H1 (cell line): ENCODE data around the gene CPNE5. TPM values are rescaled to one million over a fixed set of nuclear protein-coding genes. Genes with fewer than 3 reads are reported as not detected.

ENCODE experiments used
- CTCF ChIA-PET: fragments of 300-600 bp; sonication (Branson Sonifier 250); formaldehyde crosslinking; loops from one replicate; lab custom pipeline; 2021; ENCODE audit not compliant: partially characterized antibody; lab: Charles Lee
- POLR2A ChIA-PET: fragments of 300-600 bp; sonication (Branson Sonifier 250); formaldehyde crosslinking; loops from one replicate; lab custom pipeline; 2021; ENCODE audit warnings: inconsistent platforms; ENCODE audit not compliant: partially characterized antibody; lab: Charles Lee
- DNase-seq, 2 experiments: peaks; one replicate each; pipeline versions ENCODE4 v3.0.0 to v3.0.0-alpha.2; 2010 to 2022; ENCODE audit warnings: low spot score in 2 of 2, low read depth in 1 of 2, mixed read lengths in 1 of 2
- FAIRE-seq: peaks from 2 replicates; lab custom pipeline; 2011; peaks lifted over from hg19 to GRCh38; lab: Jason Lieb, UNC
- H2AFZ ChIP-seq: 2 replicates; pipeline ENCODE4 v1.8.1; 2012; ENCODE audit warnings: low read length, inconsistent platforms
- H2AK5ac ChIP-seq: 2 replicates; pipeline ENCODE4 v1.6.1; 2013; ENCODE audit warnings: low read depth, low read length
- H2BK120ac ChIP-seq: replicated peaks from 2 replicates; pipeline ENCODE3; 2013; ENCODE audit warnings: low read depth, low read length, inconsistent platforms
- H2BK12ac ChIP-seq: 2 replicates; pipeline ENCODE4 v1.6.1; 2013; ENCODE audit warnings: low read depth, low read length
- H2BK15ac ChIP-seq: 2 replicates; pipeline ENCODE4 v1.6.1; 2013; ENCODE audit warnings: low read length
- H2BK20ac ChIP-seq: 2 replicates; pipeline ENCODE4 v1.6.1; 2013; ENCODE audit warnings: low read length
- H2BK5ac ChIP-seq: 2 replicates; pipeline ENCODE4 v1.6.1; 2013; ENCODE audit warnings: low read depth, low read length
- H3K14ac ChIP-seq: 2 replicates; pipeline ENCODE4 v1.6.1; 2013; ENCODE audit warnings: inconsistent platforms; ENCODE audit not compliant: insufficient read length
- H3K18ac ChIP-seq: 2 replicates; pipeline ENCODE4 v1.6.1; 2013; ENCODE audit warnings: low read length; ENCODE audit errors: extremely low read depth
- H3K23ac ChIP-seq: 2 replicates; pipeline ENCODE4 v1.6.1; 2013; ENCODE audit warnings: inconsistent platforms; ENCODE audit not compliant: insufficient read length
- H3K23me2 ChIP-seq: 2 replicates; pipeline ENCODE4 v1.6.1; 2013; ENCODE audit warnings: low read depth, low read length
- H3K27ac ChIP-seq: 2 replicates; pipeline ENCODE4 v1.6.1; 2011; ENCODE audit warnings: low read depth, low read length, inconsistent platforms
- H3K27me3 ChIP-seq, 4 experiments: replicated peaks in 1 of 4; 1 replicate in 1 of 4; 2 replicates in 3 of 4; pipeline versions ENCODE4 v1.6.1 to v1.8.1; 2011 to 2013; ENCODE audit warnings: low read length in 3 of 4, mild to moderate bottlenecking in 3 of 4, inconsistent platforms in 2 of 4, mixed read lengths in 2 of 4, moderate library complexity in 1 of 4; ENCODE audit not compliant: control insufficient read depth in 3 of 4, insufficient read depth in 3 of 4; ENCODE audit errors: extremely low read depth in 1 of 4
- H3K36me3 ChIP-seq, 4 experiments: 2 replicates each; pipeline versions ENCODE4 v1.6.1 to v1.8.1; 2011 to 2013; ENCODE audit warnings: mild to moderate bottlenecking in 4 of 4, low read length in 3 of 4, moderate library complexity in 2 of 4, control low read depth in 1 of 4, inconsistent platforms in 1 of 4; ENCODE audit not compliant: insufficient read depth in 4 of 4, control insufficient read depth in 2 of 4
- H3K4ac ChIP-seq: replicated peaks from 2 replicates; pipeline ENCODE3; 2013; ENCODE audit warnings: low read length, low read depth, mixed read lengths, inconsistent platforms; ENCODE audit not compliant: insufficient read length
- H3K4me1 ChIP-seq, 4 experiments: replicated peaks in 1 of 4; 1 replicate in 1 of 4; 2 replicates in 3 of 4; pipeline versions ENCODE4 v1.6.1 to v1.8.1; 2011 to 2013; ENCODE audit warnings: low read length in 3 of 4, inconsistent platforms in 2 of 4, mixed read lengths in 1 of 4; ENCODE audit not compliant: insufficient read depth in 4 of 4, control insufficient read depth in 3 of 4
- H3K4me2 ChIP-seq, 2 experiments: 2 replicates each; pipeline versions ENCODE4 v1.6.1 to v1.8.1; 2011 to 2013; ENCODE audit warnings: low read depth in 2 of 2, low read length in 2 of 2, control low read depth in 1 of 2, inconsistent platforms in 1 of 2, mild to moderate bottlenecking in 1 of 2; ENCODE audit not compliant: insufficient read depth in 1 of 2
- H3K4me3 ChIP-seq, 4 experiments: fragments of 200-600, 300-600 bp in 1 of 4; sonication (generic), shearing (Covaris generic), sonication (Bioruptor Twin) in 1 of 4; 2 replicates each; pipeline versions ENCODE4 v1.5.1 to v1.8.1; 2011 to 2016; ENCODE audit warnings: low read length in 4 of 4, low read depth in 3 of 4, control low read depth in 2 of 4, inconsistent platforms in 2 of 4, mild to moderate bottlenecking in 2 of 4, mixed read lengths in 1 of 4, moderate library complexity in 1 of 4; ENCODE audit not compliant: insufficient read depth in 2 of 4; ENCODE audit errors: extremely low read depth in 1 of 4
- H3K56ac ChIP-seq: replicated peaks from 2 replicates; pipeline ENCODE3; 2013; ENCODE audit warnings: low read depth, mild to moderate bottlenecking, mixed read lengths, low read length, inconsistent platforms; ENCODE audit not compliant: insufficient read length
- H3K79me1 ChIP-seq: 2 replicates; pipeline ENCODE4 v1.6.1; 2013; ENCODE audit warnings: low read depth, low read length, control low read depth
- H3K79me2 ChIP-seq, 2 experiments: 2 replicates each; pipeline versions ENCODE4 v1.6.1 to v1.8.1; 2012 to 2013; ENCODE audit warnings: low read length in 2 of 2, mild to moderate bottlenecking in 2 of 2, inconsistent platforms in 1 of 2; ENCODE audit not compliant: insufficient read depth in 2 of 2, control insufficient read depth in 1 of 2
- H3K9ac ChIP-seq, 4 experiments: replicated peaks in 1 of 4; 1 replicate in 1 of 4; 2 replicates in 3 of 4; pipeline versions ENCODE4 v1.6.1 to v1.8.1; 2011 to 2013; ENCODE audit warnings: low read depth in 3 of 4, low read length in 3 of 4, control low read depth in 2 of 4, mild to moderate bottlenecking in 2 of 4, moderate library complexity in 2 of 4, inconsistent platforms in 1 of 4; ENCODE audit errors: extremely low read depth in 1 of 4
- H3K9me3 ChIP-seq, 2 experiments: 2 replicates each; pipeline versions ENCODE4 v1.6.1 to v1.8.1; 2012 to 2013; ENCODE audit warnings: mild to moderate bottlenecking in 2 of 2, moderate library complexity in 2 of 2, control low read depth in 1 of 2, inconsistent platforms in 1 of 2, low read depth in 1 of 2, low read length in 1 of 2, mixed read lengths in 1 of 2; ENCODE audit not compliant: insufficient read depth in 2 of 2
- H4K20me1 ChIP-seq, 2 experiments: replicated peaks in 1 of 2; 2 replicates each; pipeline versions ENCODE3 to v1.8.1; 2011 to 2013; ENCODE audit warnings: inconsistent platforms in 2 of 2, low read length in 2 of 2, mild to moderate bottlenecking in 1 of 2; ENCODE audit not compliant: insufficient read depth in 2 of 2, control insufficient read depth in 1 of 2
- H4K5ac ChIP-seq: 2 replicates; pipeline ENCODE4 v1.6.1; 2013; ENCODE audit warnings: low read length, low read depth, mixed read lengths, inconsistent platforms; ENCODE audit not compliant: insufficient read length
- H4K8ac ChIP-seq: 2 replicates; pipeline ENCODE4 v1.8.0; 2013; ENCODE audit warnings: mild to moderate bottlenecking, moderate library complexity, low read length, inconsistent platforms; ENCODE audit not compliant: insufficient read depth; ENCODE audit errors: extremely low read depth
- H4K91ac ChIP-seq: replicated peaks from 2 replicates; pipeline ENCODE3; 2013; ENCODE audit warnings: low read length, mixed read lengths, inconsistent platforms; ENCODE audit not compliant: insufficient read length
- ASH2L ChIP-seq: fragments of 200-600, 300-600 bp; sonication (generic); IDR thresholded peaks from one replicate; pipeline ENCODE4 v1.7.1; 2017; ENCODE audit warnings: low read length
- BCL11A ChIP-seq, 2 experiments: IDR thresholded peaks; one replicate each; pipeline ENCODE4 v1.6.1; 2011; ENCODE audit warnings: low read depth in 2 of 2, low read length in 2 of 2, mild to moderate bottlenecking in 2 of 2
- BRCA1 ChIP-seq: IDR thresholded peaks from 2 replicates; pipeline ENCODE4 v1.6.1; 2012; ENCODE audit warnings: low read depth, low read length, improper control_type of control experiment
- CBX5 ChIP-seq: fragments of 300-800, 300-1000 bp; sonication (generic); IDR thresholded peaks from 2 replicates; pipeline ENCODE4 v1.7.1; 2016; ENCODE audit warnings: antibody characterized with exemption, low read length, low read depth
- CEBPB ChIP-seq: IDR thresholded peaks from 2 replicates; pipeline ENCODE4 v1.6.1; 2012; ENCODE audit warnings: low read depth, low read length
- CHD1 ChIP-seq: IDR thresholded peaks from 2 replicates; pipeline ENCODE4 v1.6.1; 2012; ENCODE audit warnings: low read depth, low read length, improper control_type of control experiment
- RAD21 ChIP-seq, 2 experiments: IDR thresholded peaks in 1 of 2; conservative IDR thresholded peaks in 1 of 2; 2 replicates each; pipeline ENCODE4 v1.6.1; 2011; ENCODE audit warnings: low read depth in 2 of 2, low read length in 2 of 2, improper control_type of control experiment in 1 of 2, inconsistent platforms in 1 of 2, mild to moderate bottlenecking in 1 of 2, moderate library complexity in 1 of 2
- SAP30 ChIP-seq: fragments of 300-600 bp; sonication (generic); IDR thresholded peaks from 2 replicates; pipeline ENCODE4 v1.7.1; 2012; ENCODE audit warnings: low read length, moderate library complexity, mild to moderate bottlenecking, inconsistent platforms; ENCODE audit not compliant: insufficient read depth, insufficient replicate concordance
- SIN3A ChIP-seq, 2 experiments: IDR thresholded peaks in 1 of 2; conservative IDR thresholded peaks in 1 of 2; 2 replicates each; pipeline ENCODE4 v1.6.1; 2011 to 2012; ENCODE audit warnings: low read length in 2 of 2, improper control_type of control experiment in 1 of 2, low read depth in 1 of 2, mild to moderate bottlenecking in 1 of 2
- SIX5 ChIP-seq: IDR thresholded peaks from 2 replicates; pipeline ENCODE4 v1.6.1; 2011; ENCODE audit warnings: mild to moderate bottlenecking, low read depth, low read length
- SP4 ChIP-seq: IDR thresholded peaks from 2 replicates; pipeline ENCODE4 v1.6.1; 2012; ENCODE audit warnings: low read length, inconsistent platforms
- TCF12 ChIP-seq: IDR thresholded peaks from 2 replicates; pipeline ENCODE4 v1.6.1; 2011; ENCODE audit warnings: low read depth, mild to moderate bottlenecking, low read length
- YY1 ChIP-seq: IDR thresholded peaks from 2 replicates; pipeline ENCODE4 v1.6.1; 2011; ENCODE audit warnings: low read depth, mild to moderate bottlenecking, low read length
- ZNF274 ChIP-seq: IDR thresholded peaks from 2 replicates; pipeline ENCODE4 v1.7.0; 2012; ENCODE audit warnings: low read length, borderline replicate concordance; ENCODE audit errors: extremely low read depth
- WGBS, 2 experiments: shearing (Covaris generic) in 1 of 2; methylation state at CpG; one replicate each; pipeline versions ENCODE4 v1.1.6 to v1.1.7; 2013 to 2015; ENCODE audit warnings: low lambda C conversion rate in 2 of 2, mixed read lengths in 2 of 2, inconsistent platforms in 1 of 2, low coverage in 1 of 2, missing lambda C conversion rate in 1 of 2; ENCODE audit not compliant: insufficient replicate concordance in 2 of 2, insufficient coverage in 1 of 2, insufficient read length in 1 of 2; ENCODE audit errors: extremely low coverage in 1 of 2, missing lambda C conversion rate in 1 of 2; 5-methylcytosine and 5-hydroxymethylcytosine counted together
- polyA plus RNA-seq, 7 experiments: library from polyadenylated mRNA; depleted of rRNA in 3 of 7; stranded (reverse) in 5 of 7; unstranded in 2 of 7; fragments of >200 nt in 5 of 7; fragments of 200-250 nt in 2 of 7; gene quantifications; 1 replicate in 5 of 7; 2 replicates in 1 of 7; 4 replicates in 1 of 7; pipeline versions ENCODE4 v1.2.1 to v1.2.3, GENCODE V29; 2011 to 2013; ENCODE audit warnings: missing spikeins in 2 of 7, mixed read lengths in 2 of 7
- total RNA-seq: library from RNA; stranded (reverse); fragmentation: NEBNext Ultra II Directional; extraction: Animal tissue kit (Norgen Biotek cat#: 25700); gene quantifications from 2 replicates; pipeline ENCODE4 v1.2.1, GENCODE V29; 2021

CPNE5 gene
- total and polyA plus RNA-seq, 2 of the 8 experiments (the other 6 are each of a cell fraction or from before 2014, with no cell fraction given) = 0.88 to 1.8 TPM

- no peak overlapping the region for H4K8ac ChIP-seq
- no peaks in the 10 kb centered on the region for H3K23me2 ChIP-seq
- H3K4me1 ChIP-seq = peaks cover 7 to 23% (median 9%) of the 10 kb centered on the region in 4 experiments
- no peak overlapping the region for H2AK5ac ChIP-seq
- H3K56ac ChIP-seq = no peak overlapping the region
- no peaks in the 10 kb centered on the region for H4K20me1 ChIP-seq
- H3K27me3 ChIP-seq = no peaks in the 10 kb centered on the region
- H3K4me3 ChIP-seq = no peak overlapping the region
- H3K4ac ChIP-seq = no peak overlapping the region
- no peak overlapping the region for H2BK120ac ChIP-seq
- no peak overlapping the region for H3K9ac ChIP-seq
- FAIRE-seq = peak; percentile 66
- H2AFZ ChIP-seq = no peak overlapping the region
- no peak overlapping the region for H4K91ac ChIP-seq
- H3K27ac ChIP-seq = no peak overlapping the region
- H2BK5ac ChIP-seq = no peak overlapping the region
- H3K9me3 ChIP-seq = no peaks in the 10 kb centered on the region
- H3K36me3 ChIP-seq = no peaks in the 10 kb centered on the region
- H3K14ac ChIP-seq = no peak overlapping the region
- H3K23ac ChIP-seq = no peak overlapping the region
- 68% methylated on average over 6 of the region's 6 CpGs; no CpG with 5 or more reads in 1 of the 2 experiments for whole genome bisulfite sequencing, 2 experiments
- POLR2A ChIA-PET = interaction anchor here (1.3 kb wide), 1 partner anchor 17 kb away, joined by 3 read pairs; no protein-coding TSS in a partner anchor
- H2BK15ac ChIP-seq = no peak overlapping the region
- no peak for DNase-seq
- no peak overlapping the region for H2BK20ac ChIP-seq
- H3K4me2 ChIP-seq = no peak overlapping the region
- H3K18ac ChIP-seq = no peak overlapping the region
- no peak overlapping the region for H4K5ac ChIP-seq
- CTCF ChIA-PET = interaction anchor here (0.6 to 12.0 kb wide), 10 partner anchors 11 to 371 kb away, joined by 3 to 231 read pairs (median 4); partner anchors contain the start of gene C6orf89
- no peak overlapping the region for H2BK12ac ChIP-seq
- no peaks in the 10 kb centered on the region for H3K79me1 ChIP-seq
- no peaks in the 10 kb centered on the region for H3K79me2 ChIP-seq
- no peak for TF ChIP-seq SAP30
- TF ChIP-seq TCF12 = no peak
- TF ChIP-seq SP4 = no peak
- TF ChIP-seq SIX5 = no peak
- no peak for TF ChIP-seq RAD21 (IDR thresholded peaks at IDR 0.05 in 1 of 2, conservative IDR thresholded peaks at IDR 0.05 in 1 of 2; ENCODE audit: low read depth in 2 of 2, low read length in 2 of 2)
- no peak for TF ChIP-seq ZNF274
- no peak for TF ChIP-seq SIN3A (conservative IDR thresholded peaks at IDR 0.05 in 1 of 2, IDR thresholded peaks at IDR 0.05 in 1 of 2; ENCODE audit: low read depth in 1 of 2, low read length in 2 of 2)
- no peak for TF ChIP-seq BCL11A (IDR thresholded peaks at IDR 0.05; ENCODE audit: low read depth in 2 of 2, low read length in 2 of 2)
- TF ChIP-seq CHD1 = no peak
- TF ChIP-seq CEBPB = no peak
- TF ChIP-seq ASH2L = no peak
- TF ChIP-seq BRCA1 = no peak
- no peak for TF ChIP-seq CBX5
- no peak for TF ChIP-seq YY1
Observed at GRCh38 chr6:36786055-36786675, 53.1 kb downstream of the CPNE5 start.
